ENCODE data around the gene BLVRB.
"Not testable (repeated sequence)": the region's sequence is repeated elsewhere in the genome, so short reads cannot be mapped to it uniquely, and the experiment has no call there.

BLVRB gene

GRCh38 chr19:40465557-40466218, at the start of gene BLVRB:
Gene BLVRB, minus strand, starts transcription at chr19:40465745. Its CDS starts 57 bp downstream, at chr19:40465688.
- peak within 1 kb of the TSS; percentile 97 for H3K27ac ChIP-seq
- peak; percentile 92 for DNase-seq (ENCODE audit: low read depth, low spot score)

- no peak for DNase-seq (ENCODE audit: low read depth, low spot score)
Measured at GRCh38 chr19:40513741-40514315, 48.3 kb upstream of the BLVRB start.

GRCh38 chr19:40513345-40513678, 47.8 kb upstream of the BLVRB start:
- no peak for DNase-seq (ENCODE audit: low read depth, low spot score)
- H3K27ac ChIP-seq, result no peak overlapping the region

More at GRCh38 chr19:40513741-40514315, 48.3 kb upstream of the BLVRB start:
- H3K27ac ChIP-seq, result no peak overlapping the region

GRCh38 chr19:40512473-40513344, 47.2 kb upstream of the BLVRB start:
- DNase-seq (ENCODE audit: low read depth, low spot score), result no peak
- no peak overlapping the region for H3K27ac ChIP-seq

GRCh38 chr19:40512110-40512472, 46.5 kb upstream of the BLVRB start:
- no peak overlapping the region for H3K27ac ChIP-seq
- no peak for DNase-seq (ENCODE audit: low read depth, low spot score)

- DNase-seq (ENCODE audit: low read depth, low spot score), result no peak
Measured at GRCh38 chr19:40511487-40511886, 45.9 kb upstream of the BLVRB start.

GRCh38 chr19:40510526-40511115, 45.1 kb upstream of the BLVRB start:
- DNase-seq (ENCODE audit: low read depth, low spot score), result no peak
- no peak overlapping the region for H3K27ac ChIP-seq

More at GRCh38 chr19:40511487-40511886, 45.9 kb upstream of the BLVRB start:
- no peak overlapping the region for H3K27ac ChIP-seq

GRCh38 chr19:40508739-40509260, 43.3 kb upstream of the BLVRB start:
- no peak overlapping the region for H3K27ac ChIP-seq
- no peak for DNase-seq (ENCODE audit: low read depth, low spot score)

- DNase-seq (ENCODE audit: low read depth, low spot score), result no peak
- H3K27ac ChIP-seq, result no peak overlapping the region
Measured at GRCh38 chr19:40507892-40508291, 42.3 kb upstream of the BLVRB start.

GRCh38 chr19:40506099-40506498, 40.6 kb upstream of the BLVRB start:
- no peak overlapping the region for H3K27ac ChIP-seq
- no peak for DNase-seq (ENCODE audit: low read depth, low spot score)

- H3K27ac ChIP-seq, result no peak overlapping the region
- DNase-seq (ENCODE audit: low read depth, low spot score), result no peak
Measured at GRCh38 chr19:40503320-40503695, 37.8 kb upstream of the BLVRB start.

GRCh38 chr19:40502647-40503319, 37.2 kb upstream of the BLVRB start:
- DNase-seq (ENCODE audit: low read depth, low spot score), result no peak

GRCh38 chr19:40502081-40502480, 36.5 kb upstream of the BLVRB start:
- no peak overlapping the region for H3K27ac ChIP-seq
- no peak for DNase-seq (ENCODE audit: low read depth, low spot score)

More at GRCh38 chr19:40502647-40503319, 37.2 kb upstream of the BLVRB start:
- no peak overlapping the region for H3K27ac ChIP-seq

- H3K27ac ChIP-seq, result no peak overlapping the region
- no peak for DNase-seq (ENCODE audit: low read depth, low spot score)
Measured at GRCh38 chr19:40501599-40501998, 36.1 kb upstream of the BLVRB start.

GRCh38 chr19:40500678-40501530, 35.4 kb upstream of the BLVRB start:
- H3K27ac ChIP-seq; DNase-seq (ENCODE audit: low read depth, low spot score): not testable (repeated sequence)

GRCh38 chr19:40499320-40499719, 33.8 kb upstream of the BLVRB start:
- no peak overlapping the region for H3K27ac ChIP-seq
- no peak for DNase-seq (ENCODE audit: low read depth, low spot score)

GRCh38 chr19:40497214-40497613, 31.7 kb upstream of the BLVRB start:
- no peak for DNase-seq (ENCODE audit: low read depth, low spot score)
- no peak overlapping the region for H3K27ac ChIP-seq

GRCh38 chr19:40494191-40494838, 28.8 kb upstream of the BLVRB start:
- H3K27ac ChIP-seq, result no peak overlapping the region
- no peak for DNase-seq (ENCODE audit: low read depth, low spot score)

- no peak for DNase-seq (ENCODE audit: low read depth, low spot score)
Measured at GRCh38 chr19:40493778-40494177, 28.2 kb upstream of the BLVRB start.

More at GRCh38 chr19:40493778-40494177, 28.2 kb upstream of the BLVRB start:
- H3K27ac ChIP-seq, result no peak overlapping the region

Measured in epithelial cell of prostate (primary cell).